ENCODE results near the gene RRP8. TPM values are rescaled to one million over a fixed set of nuclear protein-coding genes. Genes with fewer than 3 reads are reported as not detected.

Gene RRP8
- total RNA-seq, 1 donor from 2014 or later, result 23.9 TPM

- H3K79me2 ChIP-seq (ENCODE audit: insufficient read depth, low read length), result peaks cover 54% of the 10 kb centered on the region
- peaks cover 38% of the 10 kb centered on the region for H3K36me3 ChIP-seq (ENCODE audit: insufficient read depth, low read length)
These were observed 7.9 kb upstream of the RRP8 start for GRCh38 chr11:6611092-6611962.

GRCh38 chr11:6610591-6610990, 7.2 kb upstream of the RRP8 start:
- no peak overlapping the region for H3K4me3 ChIP-seq (ENCODE audit: insufficient read depth, low read depth, low read length)
- H3K4me2 ChIP-seq (ENCODE audit: low read length), result peak overlapping the region; percentile 89
- H3K27me3 ChIP-seq (ENCODE audit: insufficient read depth, low read length), result no peaks in the 10 kb centered on the region
- H3K9ac ChIP-seq (ENCODE audit: low read length), result peak overlapping the region; percentile 84
- H3K4me1 Mint-ChIP-seq (ENCODE audit: low read depth, unreplicated experiment), result peaks cover 38% of the 10 kb centered on the region
- peaks cover 53% of the 10 kb centered on the region for H3K4me1 ChIP-seq (ENCODE audit: insufficient read depth, low read length)
- DNase-seq (ENCODE audit: low read depth), result no peak
- H3K79me2 ChIP-seq (ENCODE audit: insufficient read depth, low read length), result peaks cover 62% of the 10 kb centered on the region
- no peaks in the 10 kb centered on the region for H3K27me3 Mint-ChIP-seq (ENCODE audit: low read depth, unreplicated experiment)
- no peak overlapping the region for H2AFZ ChIP-seq (ENCODE audit: low read depth, low read length)
- H3K36me3 ChIP-seq (ENCODE audit: insufficient read depth, low read length), result peaks cover 38% of the 10 kb centered on the region
- no peak for TF ChIP-seq CTCF (IDR thresholded peaks at IDR 0.05; ENCODE audit: insufficient read depth, low read depth, low read length)
- TF ChIP-seq EZH2 (IDR thresholded peaks at IDR 0.05; ENCODE audit: insufficient read depth, low read length), result no peak
- peak overlapping the region; percentile 90 for H3K4me3 Mint-ChIP-seq (ENCODE audit: unreplicated experiment)
- H3K9me3 ChIP-seq (ENCODE audit: insufficient read depth, low read depth, low read length), result no peaks in the 10 kb centered on the region
- FAIRE-seq, result no peak
- H3K36me3 Mint-ChIP-seq (ENCODE audit: low read depth, unreplicated experiment), result peaks cover 26% of the 10 kb centered on the region
- peaks cover 13% of the 10 kb centered on the region for H4K20me1 ChIP-seq (ENCODE audit: insufficient read depth, low read length)
- H3K9me3 Mint-ChIP-seq (ENCODE audit: unreplicated experiment), result no peaks in the 10 kb centered on the region
- H3K27ac ChIP-seq (ENCODE audit: low read depth, low read length), result peak overlapping the region; percentile 84
- H3K27ac Mint-ChIP-seq (ENCODE audit: unreplicated experiment), result peak overlapping the region; percentile 75

More at GRCh38 chr11:6611092-6611962, 7.9 kb upstream of the RRP8 start:
- Histone ChIP-seq H3K4me1 (ENCODE audit: insufficient read depth, low read length) (peaks cover 52% of the 10 kb centered on the region), H3K27me3 (ENCODE audit: insufficient read depth, low read length) (no peaks in the 10 kb centered on the region), H4K20me1 (ENCODE audit: insufficient read depth, low read length) (peaks cover 13% of the 10 kb centered on the region), H3K27ac (ENCODE audit: low read depth, low read length) (peak overlapping the region; percentile 84), H2AFZ (ENCODE audit: low read depth, low read length) (no peak overlapping the region), H3K4me3 (ENCODE audit: insufficient read depth, low read depth, low read length) (peak overlapping the region; percentile 70), H3K9ac (ENCODE audit: low read length) (peak overlapping the region; percentile 84), H3K4me2 (ENCODE audit: low read length) (peak overlapping the region; percentile 89), H3K9me3 (ENCODE audit: insufficient read depth, low read depth, low read length) (no peaks in the 10 kb centered on the region)
- Mint-ChIP-seq H3K4me1 (ENCODE audit: low read depth, unreplicated experiment) (peaks cover 40% of the 10 kb centered on the region), H3K27ac (ENCODE audit: unreplicated experiment) (peak overlapping the region; percentile 88), H3K4me3 (ENCODE audit: unreplicated experiment) (peak overlapping the region; percentile 90), H3K27me3 (ENCODE audit: low read depth, unreplicated experiment) (no peaks in the 10 kb centered on the region), H3K36me3 (ENCODE audit: low read depth, unreplicated experiment) (peaks cover 33% of the 10 kb centered on the region), H3K9me3 (ENCODE audit: unreplicated experiment) (no peaks in the 10 kb centered on the region)
- TF ChIP-seq EZH2 (IDR thresholded peaks at IDR 0.05; ENCODE audit: insufficient read depth, low read length) (no peak), CTCF (IDR thresholded peaks at IDR 0.05; ENCODE audit: insufficient read depth, low read depth, low read length) (no peak)
- DNase-seq (ENCODE audit: low read depth) (no peak), FAIRE-seq (no peak)
